Endothelial cell of umbilical vein (primary cell): ENCODE results near the gene TXNIP.

ENCODE experiments used
- EZH2 ChIP-seq: IDR thresholded peaks from 2 replicates; pipeline ENCODE4 v1.6.1; 2012; ENCODE audit warnings: borderline replicate concordance, low read depth, mild to moderate bottlenecking, moderate library complexity, low read length, inconsistent platforms; ENCODE audit not compliant: severe bottlenecking
- FOS ChIP-seq: IDR thresholded peaks from 2 replicates; pipeline ENCODE4 v1.6.1; 2011; ENCODE audit warnings: mild to moderate bottlenecking, low read length, moderate library complexity, borderline replicate concordance; ENCODE audit not compliant: insufficient read depth
- GATA2 ChIP-seq: IDR thresholded peaks from 2 replicates; pipeline ENCODE4 v1.7.0; 2011; ENCODE audit warnings: low read depth, mild to moderate bottlenecking, moderate library complexity, mixed read lengths, low read length; ENCODE audit not compliant: insufficient read length, insufficient read depth
- JUN ChIP-seq: IDR thresholded peaks from 2 replicates; pipeline ENCODE4 v1.6.1; 2011; ENCODE audit warnings: borderline replicate concordance, low read depth; ENCODE audit not compliant: insufficient read length, insufficient read depth
- MAX ChIP-seq: IDR thresholded peaks from 2 replicates; pipeline ENCODE4 v1.6.1; 2011; ENCODE audit not compliant: insufficient read depth, insufficient read length
- MYC ChIP-seq: IDR thresholded peaks from one replicate; pipeline ENCODE4 v1.6.1; 2011; ENCODE audit warnings: mild to moderate bottlenecking, low read depth, low read length
- POLR2A ChIP-seq: IDR thresholded peaks from 2 replicates; pipeline ENCODE4 v1.6.1; 2012; ENCODE audit warnings: low read depth, mild to moderate bottlenecking, control low read depth, low read length
- POLR2AphosphoS5 ChIP-seq: IDR thresholded peaks from 2 replicates; pipeline ENCODE4 v1.6.1; 2012; ENCODE audit warnings: low read depth, mild to moderate bottlenecking, control low read depth, low read length, moderate library complexity; ENCODE audit not compliant: insufficient read depth
- TF ChIP-seq, protein P1 (sequence below), 2 donors: IDR thresholded peaks; 1 replicate in 1 of 2; 2 replicates in 1 of 2; pipeline ENCODE4 v1.5.1; 2011; ENCODE audit warnings: low read length in 2 of 2, mild to moderate bottlenecking in 2 of 2, moderate library complexity in 2 of 2, control low read depth in 1 of 2, inconsistent platforms in 1 of 2, low read depth in 1 of 2; ENCODE audit not compliant: insufficient read depth in 1 of 2; ENCODE audit errors: extremely low read depth in 1 of 2

GRCh38 chr1:145958734-145959133, 37.6 kb downstream of the TXNIP start:
- TF ChIP-seq, protein P1, sequence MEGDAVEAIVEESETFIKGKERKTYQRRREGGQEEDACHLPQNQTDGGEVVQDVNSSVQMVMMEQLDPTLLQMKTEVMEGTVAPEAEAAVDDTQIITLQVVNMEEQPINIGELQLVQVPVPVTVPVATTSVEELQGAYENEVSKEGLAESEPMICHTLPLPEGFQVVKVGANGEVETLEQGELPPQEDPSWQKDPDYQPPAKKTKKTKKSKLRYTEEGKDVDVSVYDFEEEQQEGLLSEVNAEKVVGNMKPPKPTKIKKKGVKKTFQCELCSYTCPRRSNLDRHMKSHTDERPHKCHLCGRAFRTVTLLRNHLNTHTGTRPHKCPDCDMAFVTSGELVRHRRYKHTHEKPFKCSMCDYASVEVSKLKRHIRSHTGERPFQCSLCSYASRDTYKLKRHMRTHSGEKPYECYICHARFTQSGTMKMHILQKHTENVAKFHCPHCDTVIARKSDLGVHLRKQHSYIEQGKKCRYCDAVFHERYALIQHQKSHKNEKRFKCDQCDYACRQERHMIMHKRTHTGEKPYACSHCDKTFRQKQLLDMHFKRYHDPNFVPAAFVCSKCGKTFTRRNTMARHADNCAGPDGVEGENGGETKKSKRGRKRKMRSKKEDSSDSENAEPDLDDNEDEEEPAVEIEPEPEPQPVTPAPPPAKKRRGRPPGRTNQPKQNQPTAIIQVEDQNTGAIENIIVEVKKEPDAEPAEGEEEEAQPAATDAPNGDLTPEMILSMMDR (IDR thresholded peaks at IDR 0.05; ENCODE audit: extremely low read depth in 1 of 2, insufficient read depth in 1 of 2, low read depth in 1 of 2, low read length in 2 of 2), result no peak
- TF ChIP-seq JUN (no peak), POLR2AphosphoS5 (no peak), MAX (no peak), POLR2A (no peak), FOS (no peak), MYC (no peak), EZH2 (no peak), GATA2 (no peak)
